Neuronal stem cell (in vitro differentiated cells): ENCODE measurements around the gene RPS6KA5. TPM values are rescaled to one million over a fixed set of nuclear protein-coding genes. Genes with fewer than 3 reads are reported as not detected.

ENCODE experiments used
- DNase-seq: peaks from one replicate; pipeline ENCODE4 v3.0.0-alpha.2; 2013; ENCODE audit warnings: low spot score
- H2AFZ ChIP-seq: one replicate; pipeline ENCODE4 v1.6.1; 2013; ENCODE audit warnings: mild to moderate bottlenecking, low read length, inconsistent platforms
- H2AK5ac ChIP-seq: 2 replicates; pipeline ENCODE4 v1.6.1; 2013; ENCODE audit warnings: low read depth, mild to moderate bottlenecking, inconsistent platforms, low read length, moderate library complexity, mixed read lengths
- H2BK120ac ChIP-seq: 2 replicates; pipeline ENCODE4 v1.6.1; 2013; ENCODE audit warnings: low read depth, mild to moderate bottlenecking, inconsistent platforms, low read length, moderate library complexity, mixed read lengths
- H2BK12ac ChIP-seq: one replicate; pipeline ENCODE4 v1.6.1; 2013; ENCODE audit warnings: low read length, inconsistent platforms
- H2BK15ac ChIP-seq: 2 replicates; pipeline ENCODE4 v1.6.1; 2013; ENCODE audit warnings: mild to moderate bottlenecking, low read length, inconsistent platforms, mixed read lengths
- H2BK5ac ChIP-seq: one replicate; pipeline ENCODE4 v1.6.1; 2013; ENCODE audit warnings: inconsistent platforms, mild to moderate bottlenecking, low read length, moderate library complexity
- H3K14ac ChIP-seq: one replicate; pipeline ENCODE4 v1.6.1; 2013; ENCODE audit warnings: low read length, inconsistent platforms
- H3K18ac ChIP-seq: 2 replicates; pipeline ENCODE4 v1.6.1; 2013; ENCODE audit warnings: low read length, inconsistent platforms
- H3K23ac ChIP-seq: 2 replicates; pipeline ENCODE4 v1.6.1; 2013; ENCODE audit warnings: low read depth, mild to moderate bottlenecking, mixed read lengths, low read length, inconsistent platforms; ENCODE audit not compliant: poor library complexity
- H3K27ac ChIP-seq: replicated peaks from 3 replicates; pipeline ENCODE4 v1.5.1; 2013; ENCODE audit warnings: low read length, inconsistent platforms
- H3K27me3 ChIP-seq, 3 experiments: 2 replicates each; pipeline ENCODE4 v1.6.1; 2013; ENCODE audit warnings: low read length in 3 of 3, mild to moderate bottlenecking in 2 of 3, inconsistent platforms in 1 of 3, low read depth in 1 of 3, mixed read lengths in 1 of 3, moderate library complexity in 1 of 3; ENCODE audit not compliant: control insufficient read depth in 3 of 3, insufficient read depth in 3 of 3
- H3K36me3 ChIP-seq, 2 donors: replicated peaks in 1 of 2; 2 replicates each; pipeline ENCODE4 v1.6.1; 2013; ENCODE audit warnings: low read length in 2 of 2; ENCODE audit not compliant: control insufficient read depth in 2 of 2, insufficient read depth in 2 of 2
- H3K4ac ChIP-seq: 2 replicates; pipeline ENCODE4 v1.6.1; 2013; ENCODE audit warnings: inconsistent platforms, mild to moderate bottlenecking, low read length, moderate library complexity
- H3K4me1 ChIP-seq, 2 donors: 1 replicate in 1 of 2; 2 replicates in 1 of 2; pipeline ENCODE4 v1.6.1; 2013; ENCODE audit warnings: low read length in 2 of 2, low read depth in 1 of 2; ENCODE audit not compliant: control insufficient read depth in 2 of 2, insufficient read depth in 1 of 2
- H3K4me2 ChIP-seq: one replicate; pipeline ENCODE4 v1.6.1; 2013; ENCODE audit warnings: mild to moderate bottlenecking, low read length, inconsistent platforms; ENCODE audit not compliant: insufficient read depth, poor library complexity, severe bottlenecking
- H3K4me3 ChIP-seq, 2 donors: 2 replicates each; pipeline ENCODE4 v1.5.1; 2013; ENCODE audit warnings: low read length in 2 of 2, mild to moderate bottlenecking in 2 of 2, inconsistent platforms in 1 of 2, moderate library complexity in 1 of 2
- H3K79me1 ChIP-seq: one replicate; pipeline ENCODE4 v1.6.1; 2013; ENCODE audit warnings: low read depth, mild to moderate bottlenecking, inconsistent platforms, low read length, moderate library complexity
- H3K9ac ChIP-seq: one replicate; pipeline ENCODE4 v1.6.1; 2013; ENCODE audit warnings: mild to moderate bottlenecking, low read depth, low read length, inconsistent platforms; ENCODE audit not compliant: poor library complexity
- H3K9me3 ChIP-seq, 2 donors: replicated peaks in 1 of 2; 2 replicates each; pipeline versions ENCODE3 to v1.6.1; 2013; ENCODE audit warnings: low read length in 2 of 2, mild to moderate bottlenecking in 2 of 2, inconsistent platforms in 1 of 2, low read depth in 1 of 2, mixed read lengths in 1 of 2, moderate library complexity in 1 of 2; ENCODE audit not compliant: control insufficient read depth in 2 of 2, insufficient read depth in 1 of 2
- H4K8ac ChIP-seq: one replicate; pipeline ENCODE4 v1.6.1; 2013; ENCODE audit warnings: low read depth, mild to moderate bottlenecking, inconsistent platforms, low read length, moderate library complexity
- H4K91ac ChIP-seq: one replicate; pipeline ENCODE4 v1.6.1; 2013; ENCODE audit warnings: low read length, low read depth, mild to moderate bottlenecking, inconsistent platforms; ENCODE audit not compliant: poor library complexity
- WGBS, 2 donors: extraction: QIAGEN DNeasy Blood & Tissue Kit; methylation state at CpG; one replicate each; pipeline ENCODE4 v1.1.7; 2013; ENCODE audit warnings: missing lambda C conversion rate in 2 of 2, mixed read lengths in 1 of 2; ENCODE audit not compliant: insufficient read length in 2 of 2, insufficient replicate concordance in 1 of 2; ENCODE audit errors: extremely low coverage in 2 of 2; 5-methylcytosine and 5-hydroxymethylcytosine counted together
- polyA plus RNA-seq, 2 experiments: library from polyadenylated mRNA; stranded (reverse); fragments of 200-250 nt; gene quantifications; one replicate each; pipeline ENCODE4 v1.2.3, GENCODE V29; 2013

Gene RPS6KA5
- polyA plus RNA-seq (2013, experiment 1 of 2), result 4.1 TPM
- polyA plus RNA-seq (2013, experiment 2 of 2), result 3.8 TPM

GRCh38 chr14:91060351-91061055, at the start of gene RPS6KA5:
RPS6KA5 (minus strand) TSS chr14:91060641; CDS start chr14:91060434, 207 bp downstream.
- Histone ChIP-seq H3K27me3 (no peaks in the 10 kb centered on the region), H2BK120ac (no peak within 1 kb of the TSS), H2BK15ac (peak within 1 kb of the TSS; percentile 41), H3K4me2 (peak within 1 kb of the TSS; percentile 93), H3K18ac (peak within 1 kb of the TSS; percentile 98), H3K79me1 (peaks cover 2% of the 10 kb centered on the region), H3K9ac (peak within 1 kb of the TSS; percentile 99), H3K23ac (peak within 1 kb of the TSS; percentile 92), H4K8ac (no peak within 1 kb of the TSS), H3K14ac (no peak within 1 kb of the TSS), H3K4me1 (peaks cover 2 to 3% of the 10 kb centered on the region in 2 donors), H2AK5ac (no peak within 1 kb of the TSS), H2BK12ac (no peak within 1 kb of the TSS), H3K36me3 (no peaks in the 10 kb centered on the region), H3K9me3 (no peaks in the 10 kb centered on the region), H3K4ac (peak within 1 kb of the TSS; percentile 47), H2BK5ac (no peak within 1 kb of the TSS), H3K27ac (peak within 1 kb of the TSS; percentile 99), H4K91ac (no peak within 1 kb of the TSS), H2AFZ (peak within 1 kb of the TSS; percentile 98), H3K4me3 (peak within 1 kb of the TSS; percentile 96 to 97)
- peak; percentile 100 for DNase-seq
- no CpG with 5 or more reads among the region's 71 CpGs for WGBS, 2 donors

GRCh38 chr14:91108941-91109611, 48.6 kb upstream of the RPS6KA5 start:
- no peaks in the 10 kb centered on the region for H3K79me1 ChIP-seq
- no peak overlapping the region for H2BK15ac ChIP-seq
- H2AK5ac ChIP-seq, result no peak overlapping the region
- no peak overlapping the region for H4K8ac ChIP-seq
- H3K27me3 ChIP-seq, result no peaks in the 10 kb centered on the region
- WGBS, 2 donors, result no CpG with 5 or more reads among the region's 7 CpGs
- H3K18ac ChIP-seq, result no peak overlapping the region
- H3K36me3 ChIP-seq, result no peaks in the 10 kb centered on the region
- H3K4ac ChIP-seq, result no peak overlapping the region
- no peak overlapping the region for H2BK120ac ChIP-seq
- H3K4me1 ChIP-seq, result peaks cover 6 to 14% of the 10 kb centered on the region in 2 donors
- H3K4me2 ChIP-seq, result no peak overlapping the region
- no peak overlapping the region for H3K23ac ChIP-seq
- H3K4me3 ChIP-seq, result no peak overlapping the region
- H2BK12ac ChIP-seq, result no peak overlapping the region
- no peak overlapping the region for H3K27ac ChIP-seq
- no peak overlapping the region for H4K91ac ChIP-seq
- no peaks in the 10 kb centered on the region for H3K9me3 ChIP-seq
- no peak overlapping the region for H3K9ac ChIP-seq
- no peak for DNase-seq
- H3K14ac ChIP-seq, result no peak overlapping the region
- H2BK5ac ChIP-seq, result no peak overlapping the region
- no peak overlapping the region for H2AFZ ChIP-seq

GRCh38 chr14:91103116-91103515, 42.7 kb upstream of the RPS6KA5 start:
- Histone ChIP-seq H3K23ac (no peak overlapping the region), H3K18ac (peak overlapping the region; percentile 58), H3K27ac (no peak overlapping the region), H3K4me1 (peaks cover 0 to 5% of the 10 kb centered on the region in 2 donors), H4K91ac (no peak overlapping the region), H3K79me1 (no peaks in the 10 kb centered on the region), H2BK120ac (no peak overlapping the region), H2AK5ac (no peak overlapping the region), H3K27me3 (no peaks in the 10 kb centered on the region), H3K4me3 (no peak overlapping the region), H2BK15ac (no peak overlapping the region), H3K36me3 (no peaks in the 10 kb centered on the region), H4K8ac (no peak overlapping the region), H3K9ac (no peak overlapping the region), H2AFZ (no peak overlapping the region), H3K9me3 (no peaks in the 10 kb centered on the region), H3K4me2 (no peak overlapping the region), H2BK5ac (no peak overlapping the region), H2BK12ac (no peak overlapping the region), H3K14ac (no peak overlapping the region), H3K4ac (no peak overlapping the region)
- no CpG with 5 or more reads among the region's 8 CpGs for WGBS, 2 donors
- DNase-seq, result no peak

- WGBS, 2 donors, result no CpG with 5 or more reads among the region's 5 CpGs
These were observed 39.7 kb upstream of the RPS6KA5 start for GRCh38 chr14:91100102-91100501.

More at GRCh38 chr14:91100102-91100501, 39.7 kb upstream of the RPS6KA5 start:
- no peak overlapping the region for H4K8ac ChIP-seq
- no peak overlapping the region for H2BK5ac ChIP-seq
- H3K36me3 ChIP-seq, result no peaks in the 10 kb centered on the region
- no peak overlapping the region for H3K4me3 ChIP-seq
- no peak overlapping the region for H3K14ac ChIP-seq
- DNase-seq, result no peak
- no peak overlapping the region for H3K9ac ChIP-seq
- H3K4ac ChIP-seq, result no peak overlapping the region
- no peak overlapping the region for H2AFZ ChIP-seq
- no peak overlapping the region for H2BK120ac ChIP-seq
- no peak overlapping the region for H3K4me2 ChIP-seq
- no peak overlapping the region for H3K18ac ChIP-seq
- H3K79me1 ChIP-seq, result no peaks in the 10 kb centered on the region
- H3K4me1 ChIP-seq, result peaks cover 0 to 2% of the 10 kb centered on the region in 2 donors
- H3K9me3 ChIP-seq, result no peaks in the 10 kb centered on the region
- H2AK5ac ChIP-seq, result no peak overlapping the region
- no peak overlapping the region for H2BK12ac ChIP-seq
- H3K27me3 ChIP-seq, result no peaks in the 10 kb centered on the region
- H2BK15ac ChIP-seq, result no peak overlapping the region
- no peak overlapping the region for H3K23ac ChIP-seq
- no peak overlapping the region for H3K27ac ChIP-seq
- no peak overlapping the region for H4K91ac ChIP-seq
